ENCODE measurements around the gene DDX10.
"Not testable (repeated sequence)": the region's sequence is repeated elsewhere in the genome, so short reads cannot be mapped to it uniquely, and the experiment has no call there.

The DDX10 gene

DNA sequence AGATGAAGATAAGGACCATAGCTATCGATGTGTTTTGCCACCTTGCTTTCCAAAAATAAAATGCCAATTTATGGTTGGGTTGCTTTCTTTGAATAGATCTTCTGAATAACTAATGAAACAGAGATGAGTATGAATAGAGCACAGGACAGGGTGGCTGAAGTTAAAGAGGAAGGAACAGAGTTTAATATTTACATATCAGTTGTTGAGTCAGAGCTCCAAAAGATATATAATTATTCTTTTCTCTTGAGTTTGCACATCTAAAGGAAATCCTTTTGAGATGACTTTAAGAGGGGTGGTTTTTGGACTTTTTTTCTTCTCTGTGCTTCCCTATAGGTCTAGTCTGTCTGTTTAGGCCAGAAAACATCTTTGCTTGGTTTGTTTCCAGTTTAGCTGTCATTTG is 115.2 kb downstream of the DDX10 start:
- no peak for DNase-seq

DNA sequence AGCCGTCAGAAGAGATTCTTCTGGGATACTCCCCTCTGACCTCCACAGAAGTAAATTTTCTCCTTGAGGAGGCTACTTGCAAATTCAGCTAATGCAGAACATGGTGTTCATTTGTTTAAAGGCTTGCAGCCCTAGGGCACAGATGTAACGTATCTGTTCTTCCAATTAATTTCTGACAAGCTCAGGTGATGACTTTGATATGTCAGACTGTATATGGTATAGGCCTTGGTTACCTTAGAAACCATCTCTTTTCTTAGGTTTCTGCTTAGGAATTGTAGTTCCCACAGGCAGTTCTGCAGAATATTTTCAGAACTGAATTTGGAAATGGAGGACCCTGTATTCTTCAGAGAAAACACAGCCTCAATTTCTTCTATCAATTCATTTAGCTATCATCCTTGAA is 117.1 kb downstream of the DDX10 start:
- DNase-seq = no peak

GRCh38 chr11:108786281-108786990 is 121.6 kb downstream of the DDX10 start:
- no peak for DNase-seq

- DNase-seq = no peak
These were observed 122.2 kb downstream of the DDX10 start for GRCh38 chr11:108787105-108787504.

GRCh38 chr11:108788565-108789199 is 123.8 kb downstream of the DDX10 start:
- peak; percentile 13 for DNase-seq

GRCh38 chr11:108790501-108791299 is 125.8 kb downstream of the DDX10 start:
- no peak for DNase-seq

GRCh38 chr11:108793138-108793537 is 128.3 kb downstream of the DDX10 start:
- no peak for DNase-seq

DNA sequence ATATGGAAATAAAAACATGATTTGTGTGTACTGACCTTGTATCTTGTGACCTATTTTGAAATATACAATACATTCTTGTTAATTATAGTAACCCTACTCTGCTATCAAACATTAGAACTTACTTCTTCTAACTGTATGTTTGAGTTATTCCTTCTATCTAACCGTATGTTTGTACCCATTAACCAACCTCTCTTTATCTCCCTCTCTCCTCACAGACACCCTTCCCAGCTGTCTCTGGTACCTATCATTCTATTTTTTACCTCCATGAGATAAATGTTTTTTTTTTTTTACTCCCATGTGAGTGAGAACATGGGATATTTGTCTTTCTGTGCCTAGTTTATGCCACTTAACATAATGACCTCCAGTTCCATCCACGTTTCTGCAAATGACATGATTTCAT is 128.7 kb downstream of the DDX10 start:
- no peak for DNase-seq

DNA sequence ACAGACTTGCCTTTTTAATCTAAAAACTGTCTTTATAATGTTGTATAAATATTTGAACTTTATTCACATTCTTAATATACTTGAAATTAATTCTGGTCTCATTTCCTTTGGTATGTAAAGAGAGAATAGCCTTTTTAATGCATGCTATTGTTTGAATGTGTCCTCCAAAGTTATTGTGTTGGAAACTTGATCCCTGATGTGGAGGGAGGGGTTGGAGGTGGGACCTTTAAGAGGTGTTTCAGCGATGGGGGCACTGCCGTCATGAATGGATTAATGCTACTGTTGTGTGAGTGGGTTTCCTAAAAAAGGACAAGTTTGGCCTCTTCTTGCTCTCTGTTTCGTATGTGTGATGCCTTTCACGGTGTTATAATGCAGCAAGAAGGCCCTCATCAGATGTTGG is 131.7 kb downstream of the DDX10 start:
- no peak for DNase-seq

DNA sequence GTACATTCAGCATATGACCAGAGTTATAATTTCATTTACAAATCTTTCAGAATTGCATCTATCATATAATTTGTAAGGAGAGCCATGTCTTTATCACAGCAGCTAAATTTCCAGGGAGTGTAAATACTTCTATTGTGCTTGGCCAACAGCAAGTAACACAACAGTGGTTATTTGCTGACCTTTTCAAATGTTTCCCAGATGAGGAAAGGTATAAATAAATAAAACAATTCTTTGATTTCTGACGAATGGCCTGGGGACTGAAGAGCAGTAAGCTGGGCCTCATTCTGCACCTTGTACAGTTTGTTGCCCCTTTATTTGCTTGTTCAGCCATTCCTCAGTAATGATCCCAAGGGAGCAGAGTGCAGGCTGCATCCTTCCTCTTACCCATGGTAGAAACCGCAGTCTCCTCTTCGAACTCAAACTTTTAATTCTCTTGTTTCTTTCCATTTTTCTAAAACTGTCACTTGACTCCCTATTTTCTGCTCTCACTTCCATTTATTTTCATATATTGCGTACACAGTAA is 132.8 kb downstream of the DDX10 start:
- no peak for DNase-seq

GRCh38 chr11:108802492-108802891 is 137.6 kb downstream of the DDX10 start:
- DNase-seq = no peak

- no peak for DNase-seq
These were observed 138.9 kb downstream of the DDX10 start for GRCh38 chr11:108803776-108804175.

GRCh38 chr11:108804511-108804910 is 139.6 kb downstream of the DDX10 start:
- DNase-seq = no peak

DNA sequence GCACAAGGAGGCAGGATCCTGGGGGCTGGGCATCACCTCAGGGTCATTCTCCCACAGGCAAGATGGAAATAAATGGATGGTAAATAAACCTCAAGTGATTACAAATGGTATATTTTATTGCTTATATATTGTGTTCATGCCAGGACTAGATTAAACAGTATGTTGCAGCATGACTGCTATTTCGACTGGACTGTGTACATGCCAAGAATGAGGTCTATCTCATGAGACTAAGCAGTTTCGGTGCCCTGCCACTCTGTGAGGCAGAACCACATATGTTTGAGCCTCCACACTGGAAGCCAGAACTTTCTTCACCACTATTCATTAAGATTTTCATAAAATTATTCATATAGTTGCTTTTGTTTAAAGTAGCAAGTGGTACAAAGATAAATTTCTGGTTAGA is 140.2 kb downstream of the DDX10 start:
- DNase-seq = peak; percentile 8

- DNase-seq = no peak
These were observed 142.4 kb downstream of the DDX10 start for GRCh38 chr11:108807262-108807661.

DNA sequence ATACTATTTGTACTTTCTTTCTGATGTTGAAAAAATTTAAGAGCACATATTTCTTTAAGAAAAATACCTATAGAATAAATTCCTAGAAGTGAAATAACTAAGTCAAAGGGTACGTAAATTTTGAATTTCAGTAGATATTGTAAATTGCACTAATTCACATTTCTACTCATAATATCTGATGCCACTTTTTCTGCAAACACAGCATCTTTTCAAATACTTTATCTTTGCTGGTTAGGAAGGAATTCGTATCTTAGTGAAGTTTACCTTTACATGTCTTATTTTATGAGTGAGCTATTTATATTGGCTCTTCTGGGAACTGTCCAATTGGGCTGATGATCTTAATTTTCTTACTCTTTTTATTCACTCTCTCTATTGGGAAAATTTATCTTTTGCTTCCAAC is 148.2 kb downstream of the DDX10 start:
- DNase-seq = no peak

- DNase-seq = no peak
These were observed 153.1 kb downstream of the DDX10 start for GRCh38 chr11:108817976-108818375.

DNA sequence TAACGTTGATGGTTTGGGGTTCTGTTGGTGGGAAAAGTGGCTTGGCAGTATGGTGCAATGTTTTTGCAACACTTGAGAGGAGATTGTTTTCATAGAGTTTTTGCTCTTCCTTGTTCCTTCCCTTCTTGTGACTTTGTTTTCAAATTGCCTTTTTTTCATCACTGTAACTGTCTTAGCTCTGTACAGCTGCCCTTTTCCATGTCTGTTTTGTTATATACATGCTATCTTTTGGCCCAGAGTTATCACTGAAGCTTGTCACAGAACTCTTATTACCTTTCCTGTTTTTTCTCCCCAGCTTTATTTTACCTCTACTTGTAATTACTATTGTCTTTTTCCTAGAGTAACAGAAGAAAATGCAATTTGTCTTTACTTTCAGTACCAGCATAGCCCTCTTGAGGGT is 154.1 kb downstream of the DDX10 start:
- no peak for DNase-seq

GRCh38 chr11:108819957-108820356 is 155.1 kb downstream of the DDX10 start:
- no peak for DNase-seq

DNA sequence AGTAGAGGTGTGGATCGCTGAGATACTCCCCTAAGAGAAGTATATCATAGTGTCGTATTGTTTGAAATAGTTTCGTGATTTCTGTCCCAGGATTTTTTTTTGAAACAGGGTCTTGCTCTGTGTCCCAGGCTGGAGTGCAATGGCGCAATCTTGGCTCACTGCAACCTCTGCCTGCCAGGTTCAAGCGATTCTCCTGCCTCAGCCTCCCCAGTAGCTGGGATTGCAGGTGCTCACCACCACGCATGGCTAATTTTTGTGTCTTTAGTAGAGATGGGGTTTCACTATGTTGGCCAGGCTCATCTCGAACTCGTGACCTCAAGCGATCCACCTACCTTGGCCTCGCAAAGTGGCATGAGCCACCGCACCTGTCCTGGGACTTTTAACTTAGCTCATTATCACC is 159.1 kb downstream of the DDX10 start:
- not testable (repeated sequence) for DNase-seq

DNA sequence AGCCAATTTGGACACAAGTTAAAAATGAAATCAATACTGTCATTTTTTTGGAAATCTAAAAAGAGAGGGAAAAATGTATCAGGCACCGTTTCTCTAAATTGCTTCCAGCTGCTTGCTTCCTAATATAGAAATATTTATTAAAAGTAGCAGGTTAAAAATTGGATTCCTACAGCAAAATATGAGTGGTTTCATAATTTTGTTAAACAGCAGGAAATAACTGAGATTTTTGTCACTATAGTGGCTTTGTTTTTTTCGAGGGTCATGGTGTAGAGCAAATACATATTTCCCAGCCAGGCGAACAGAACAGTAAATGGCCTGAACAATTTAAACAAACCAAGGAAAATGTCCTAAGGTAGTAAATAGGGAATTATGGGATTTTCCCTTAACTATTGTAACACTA is 159.7 kb downstream of the DDX10 start:
- no peak for DNase-seq

- DNase-seq = no peak
These were observed 160.5 kb downstream of the DDX10 start for GRCh38 chr11:108825381-108825780.

- no peak for DNase-seq
These were observed 161.3 kb downstream of the DDX10 start for GRCh38 chr11:108826136-108826535.

GRCh38 chr11:108835624-108836023 is 170.8 kb downstream of the DDX10 start:
- DNase-seq = no peak

Measured in RPMI8226 (cell line).